GM21737 (cell line): ENCODE measurements around the gene EIF3B.
"Not testable (repeated sequence)": the region's sequence is repeated elsewhere in the genome, so short reads cannot be mapped to it uniquely, and the experiment has no call there.

Source experiments
- ATAC-seq: cut with Tn5 transposase; IDR thresholded peaks from one replicate; pipeline ENCODE4 v1.9.1; 2021; ENCODE audit warnings: mild to moderate bottlenecking, moderate library complexity; ENCODE audit not compliant: unreplicated experiment

The EIF3B gene

DNA sequence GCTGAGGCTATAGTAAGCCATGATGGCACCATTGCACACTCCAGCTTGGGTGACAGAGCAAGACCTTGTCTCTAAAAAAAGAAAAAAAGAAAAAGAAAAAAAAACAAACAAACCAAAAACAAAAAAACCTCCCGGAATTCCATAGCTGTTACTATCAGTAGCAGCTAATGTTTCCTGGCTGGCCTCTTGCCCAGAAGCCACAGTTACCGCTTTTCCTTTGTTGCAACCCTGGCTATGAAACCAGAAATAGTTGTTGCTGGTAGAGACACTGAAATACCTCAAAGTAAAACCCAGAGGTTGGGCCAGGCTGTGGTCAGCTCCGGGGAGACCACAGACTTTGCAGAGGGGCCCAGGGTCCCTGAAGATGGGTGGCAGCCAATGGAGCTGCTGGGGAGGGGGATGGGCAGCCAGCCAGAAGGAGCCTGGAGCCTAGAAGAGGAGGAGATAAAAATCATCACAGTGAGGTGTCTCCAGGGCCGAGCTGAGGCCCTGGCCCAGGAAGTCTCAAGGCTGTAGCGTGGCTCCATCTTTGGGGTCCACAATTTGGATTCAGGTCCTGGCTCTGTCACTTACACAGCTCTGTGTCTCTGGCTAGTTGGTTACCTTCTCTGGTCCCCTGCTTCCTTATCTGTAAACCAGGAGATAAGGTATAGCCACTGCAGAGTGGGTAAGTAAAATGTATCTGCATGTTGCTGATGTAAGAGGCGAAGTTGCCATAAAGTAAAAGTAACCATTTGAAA is 45.4 kb downstream of the EIF3B start:
- ATAC-seq: no peak

DNA sequence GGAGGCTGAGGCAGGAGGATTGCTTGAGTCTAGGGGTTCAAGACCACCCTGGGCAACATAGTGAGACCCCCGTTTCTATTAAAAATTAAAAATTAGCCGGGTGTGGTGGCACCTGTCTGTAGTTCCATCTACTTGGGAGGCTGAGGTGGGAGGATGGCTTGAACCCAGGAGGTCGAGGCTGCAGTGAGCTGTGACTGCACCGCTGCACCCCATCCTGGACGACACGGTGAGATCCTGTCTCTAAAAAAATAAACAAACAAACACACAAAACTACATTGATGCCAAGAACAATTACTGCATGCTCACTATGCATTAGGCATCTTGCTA is 48.0 kb downstream of the EIF3B start:
- no peak for ATAC-seq

DNA sequence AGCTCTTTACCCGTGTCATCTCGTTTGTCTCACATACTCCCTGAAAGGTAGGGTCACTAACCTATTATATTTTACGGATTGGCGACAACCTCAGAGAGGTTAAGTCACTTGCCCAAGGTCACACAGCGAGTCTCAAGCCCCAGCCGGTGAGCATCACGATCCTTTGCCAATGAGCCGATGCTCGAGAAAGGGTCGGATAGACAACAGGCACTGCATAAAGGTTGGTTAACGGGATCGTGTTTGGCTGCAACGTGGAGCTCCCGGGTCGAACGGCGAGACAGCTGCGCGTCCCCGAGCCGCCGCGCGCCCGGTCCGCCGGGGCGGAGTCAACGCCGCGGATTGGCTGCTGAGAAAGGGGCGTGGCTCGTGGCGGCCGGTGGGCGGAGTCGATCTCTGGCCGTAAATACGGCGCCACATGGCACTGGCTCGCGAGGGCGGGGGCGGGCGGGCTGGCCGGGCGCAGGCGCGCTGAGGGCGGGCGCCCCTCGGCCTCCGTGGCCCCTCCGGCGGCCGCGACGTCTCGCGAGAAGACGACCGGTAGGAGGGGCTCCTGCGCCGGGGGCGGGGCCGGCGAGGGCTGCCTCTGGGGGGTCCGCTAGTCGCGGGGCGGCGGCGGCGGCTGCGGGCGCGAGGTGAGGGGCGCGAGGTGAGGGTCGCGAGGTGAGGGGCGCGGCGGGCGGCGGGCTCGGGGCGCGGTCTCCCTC is 48.5 kb downstream of the EIF3B start, which contains the start of gene CHST12:
Gene CHST12 (plus strand): TSS at position 598 of the 704 bp plus-strand sequence. CDS start 29,029 bp downstream, outside the sequence.
- peak; percentile 36 for ATAC-seq

DNA sequence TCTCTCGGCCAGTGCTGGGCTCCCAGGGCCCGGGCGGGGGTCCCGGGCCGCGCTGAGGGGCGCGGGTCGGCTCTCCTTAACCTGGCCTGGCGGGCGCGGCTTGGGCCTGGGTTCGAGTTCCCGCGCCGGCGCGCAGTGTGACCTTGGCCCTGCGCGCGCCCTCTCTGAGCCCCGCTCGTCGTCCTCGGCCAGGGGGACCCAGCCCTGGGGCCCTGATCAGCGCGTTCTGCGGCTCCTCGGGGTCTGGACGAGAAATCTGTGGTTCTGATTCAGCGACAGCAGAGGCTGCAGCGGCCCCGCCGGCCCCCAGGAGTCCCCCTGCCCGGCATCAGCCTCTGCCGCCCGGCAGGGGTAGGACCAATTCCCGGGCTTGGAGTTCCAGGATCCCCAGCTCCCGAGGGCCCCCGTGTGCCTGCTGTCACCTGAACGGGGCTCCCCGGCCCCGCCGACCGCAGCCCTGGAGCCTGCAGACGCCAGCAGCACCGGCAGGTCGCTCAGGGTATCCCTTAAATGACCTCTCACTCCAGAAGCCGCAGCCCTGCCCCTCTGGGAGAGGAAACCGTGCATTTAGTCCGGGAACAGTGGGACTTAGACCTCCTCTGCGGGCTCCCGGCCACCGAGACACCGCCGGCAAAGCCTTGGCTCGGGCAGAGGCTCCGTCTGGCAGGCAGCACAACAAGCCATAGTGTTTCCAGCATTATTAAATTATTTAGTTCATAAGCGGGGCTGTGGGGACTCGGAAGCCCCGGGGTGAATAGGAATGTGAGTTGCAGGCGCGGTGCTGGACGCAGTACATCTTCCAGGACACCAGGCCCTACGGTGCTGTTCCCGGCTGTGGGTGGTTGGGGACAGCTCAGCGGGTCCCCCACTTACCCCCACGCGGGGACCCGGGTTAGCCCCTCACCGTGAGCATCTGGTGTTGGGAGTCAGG is 49.4 kb downstream of the EIF3B start:
- peak; percentile 11 for ATAC-seq

DNA sequence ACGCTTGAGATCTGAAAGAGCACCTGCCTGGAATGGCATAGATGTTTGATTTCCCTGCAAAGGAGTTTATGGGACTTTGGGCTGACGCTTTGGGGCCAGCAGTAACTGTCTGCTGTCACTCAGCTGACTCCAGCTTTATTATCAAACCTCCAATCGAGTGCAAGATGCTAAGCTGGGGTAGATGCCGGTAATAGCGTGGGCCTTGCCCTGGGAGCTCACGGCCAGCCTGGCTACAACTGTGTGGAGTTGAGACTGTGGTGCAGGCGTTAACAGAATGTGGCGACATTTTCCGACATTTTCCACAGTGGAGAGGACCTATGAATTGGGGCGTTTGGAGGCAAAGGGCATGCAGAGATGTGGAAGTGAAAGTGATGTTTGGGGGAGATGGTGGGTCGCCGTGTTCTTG is 50.1 kb downstream of the EIF3B start:
- no peak for ATAC-seq

DNA sequence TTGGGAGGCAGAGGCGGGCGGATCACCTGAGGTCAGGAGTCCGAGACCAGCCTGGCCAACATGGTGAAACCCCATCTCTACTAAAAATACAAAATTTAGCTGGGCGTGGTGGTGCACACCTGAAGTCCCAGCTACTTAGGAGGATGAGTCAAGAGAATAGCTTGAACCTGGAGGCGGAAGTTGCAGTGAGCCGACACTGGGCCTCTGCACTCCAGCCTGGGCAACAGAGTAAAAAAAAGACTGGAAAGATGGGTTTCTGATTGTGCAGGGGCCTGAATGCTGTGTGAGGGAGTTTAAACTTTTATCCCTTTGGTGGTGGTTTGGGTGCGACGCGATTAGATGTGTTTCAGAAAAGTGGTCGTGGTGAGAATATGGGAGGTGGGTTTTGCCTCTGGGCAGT is 50.6 kb downstream of the EIF3B start:
- no peak for ATAC-seq

DNA sequence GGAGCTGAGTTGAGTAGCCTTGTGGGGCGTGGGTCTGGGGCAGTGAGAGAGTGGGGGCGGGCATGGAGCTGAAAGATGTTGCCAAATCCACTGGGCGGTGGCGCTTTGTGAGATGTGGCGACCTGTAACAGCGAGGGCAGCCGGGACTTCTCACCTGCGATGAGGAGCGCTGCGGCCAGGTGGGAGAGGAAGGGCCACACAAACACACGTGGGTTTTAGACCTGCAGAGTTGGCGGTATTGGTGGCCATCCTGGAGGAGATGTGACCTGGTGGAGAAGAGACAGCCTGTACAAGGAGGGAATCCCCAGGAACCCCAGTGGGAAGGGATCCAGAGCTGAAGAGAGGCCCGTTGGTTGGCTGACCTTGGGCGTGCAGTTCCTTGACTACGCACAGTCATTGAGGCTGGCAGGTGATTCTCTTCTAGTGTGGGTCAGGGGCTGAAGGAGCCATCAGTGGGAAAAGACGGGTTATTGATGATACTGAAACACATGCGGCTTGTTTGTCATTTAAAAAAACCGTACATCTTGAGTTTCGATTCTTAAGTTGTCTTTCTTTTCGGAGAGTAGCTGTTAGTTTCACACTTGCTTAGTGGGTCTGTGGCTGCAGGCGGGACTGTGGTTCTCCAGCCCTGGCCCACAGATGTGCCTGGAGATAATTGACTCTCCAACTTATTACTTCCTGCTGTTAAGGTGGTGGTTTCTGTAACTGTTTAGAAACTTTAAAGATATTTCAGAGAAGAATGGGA is 51.1 kb downstream of the EIF3B start:
- ATAC-seq: peak; percentile 36

DNA sequence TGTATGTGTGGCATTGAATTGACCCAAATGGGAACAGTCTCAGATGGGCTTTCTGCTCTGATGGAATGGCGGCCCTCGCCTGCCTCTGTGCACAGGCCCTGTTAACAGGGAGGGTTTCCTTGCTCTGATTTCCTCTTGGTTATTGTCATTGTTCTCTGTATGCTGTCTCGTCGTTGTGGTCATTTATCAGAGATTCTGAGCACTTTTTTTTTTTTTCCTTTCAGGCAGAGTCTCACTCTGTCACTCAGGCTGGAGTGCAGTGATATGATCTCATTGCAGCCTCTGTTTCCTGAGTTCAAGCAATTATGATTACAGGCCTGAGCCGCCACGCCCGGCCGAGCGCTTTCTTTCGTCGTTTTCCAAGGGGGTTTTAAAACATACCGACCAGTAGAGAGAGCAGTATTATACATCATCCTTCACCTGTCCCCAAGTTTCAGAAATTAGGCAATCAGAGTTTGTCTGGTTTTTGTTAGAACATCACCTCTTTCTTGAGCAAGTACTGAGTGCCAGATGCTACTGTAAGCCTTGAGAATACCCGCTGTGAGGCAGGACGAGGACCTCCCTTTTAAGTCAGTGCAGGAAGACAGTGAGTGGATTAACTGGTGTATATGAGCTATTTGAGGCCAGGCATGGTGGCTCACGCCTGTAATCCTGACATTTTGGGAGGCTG is 55.3 kb downstream of the EIF3B start:
- no peak for ATAC-seq

DNA sequence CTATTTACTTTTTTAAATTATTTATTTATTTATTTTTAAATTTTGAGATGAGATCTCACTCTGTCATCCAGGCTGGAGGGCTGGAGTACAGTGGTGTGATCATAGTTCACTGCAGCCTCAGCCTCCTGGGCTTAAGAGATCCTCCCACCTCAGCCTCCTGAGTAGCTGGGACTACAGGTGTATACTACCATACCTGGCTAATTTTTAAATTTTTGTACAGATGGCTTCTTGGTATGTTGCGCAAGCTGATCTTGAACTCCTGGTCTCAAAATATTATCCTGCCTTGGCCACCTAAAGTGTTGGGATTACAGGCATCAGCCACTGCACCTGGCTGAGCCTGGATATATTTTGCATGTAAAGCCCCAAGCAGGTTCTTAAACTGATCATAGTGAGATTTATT is 56.4 kb downstream of the EIF3B start:
- no peak for ATAC-seq

DNA sequence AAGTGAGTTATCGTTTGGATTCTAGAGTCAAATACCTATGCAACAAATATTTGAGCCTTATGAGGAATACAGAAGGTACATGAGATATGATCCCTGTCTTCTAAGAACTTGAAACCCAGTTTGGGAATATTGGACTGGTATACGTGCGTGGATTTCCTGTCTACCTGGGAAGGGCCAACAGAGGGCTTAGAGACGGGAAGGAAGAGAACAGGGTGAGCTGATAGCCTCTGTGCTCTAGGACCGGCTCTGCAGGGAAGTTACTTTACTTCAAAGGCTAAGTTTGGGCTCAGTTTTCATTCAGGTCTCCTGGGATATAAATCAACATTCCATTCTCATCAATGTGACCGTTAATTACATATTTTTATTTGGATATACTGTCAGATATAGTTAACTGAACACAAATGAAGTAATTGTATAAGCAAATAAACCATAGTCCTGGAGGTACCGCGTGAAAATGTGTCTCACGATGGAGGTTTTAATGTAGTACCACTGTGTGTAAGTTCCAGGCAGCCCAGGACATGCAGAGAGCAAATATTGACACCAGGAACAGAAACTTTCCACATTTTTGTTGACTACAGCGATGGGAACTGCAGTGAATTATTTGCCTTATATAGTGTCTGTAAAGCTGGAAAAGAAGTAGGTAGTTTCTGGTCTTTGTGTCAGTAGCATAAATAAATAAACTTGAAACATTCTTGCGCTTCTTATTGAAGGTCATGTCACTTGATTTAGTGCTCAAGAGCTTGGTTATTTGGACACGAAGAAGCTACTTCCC is 57.4 kb downstream of the EIF3B start:
- no peak for ATAC-seq

DNA sequence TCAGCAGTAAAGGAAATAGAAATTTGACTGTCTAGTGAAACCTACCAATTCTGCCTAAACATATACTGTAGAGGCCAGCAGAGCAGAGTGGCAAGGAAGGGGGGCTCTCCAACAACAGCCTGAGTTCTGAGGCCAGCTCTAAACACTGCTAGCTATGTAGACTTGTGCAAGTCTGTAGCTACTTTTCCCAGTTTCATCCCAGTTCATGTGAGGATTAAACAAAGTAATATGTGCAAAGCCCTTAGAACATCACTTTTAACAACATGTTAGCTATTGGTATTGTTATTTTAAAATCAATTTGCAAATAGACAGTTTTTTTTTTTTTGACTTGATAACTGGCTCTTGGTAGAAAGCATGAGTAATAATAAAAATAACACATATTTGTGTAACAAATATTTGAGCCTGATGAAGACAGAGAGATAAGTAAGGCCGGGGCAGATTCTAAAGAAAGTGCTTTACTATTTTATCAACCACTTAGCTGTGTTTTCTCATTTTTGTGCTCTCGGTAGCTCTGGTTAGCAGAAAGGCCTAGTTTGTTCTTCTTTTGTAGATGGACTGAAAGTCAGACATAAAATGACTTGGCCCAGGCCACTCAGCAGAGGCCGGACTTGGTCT is 58.1 kb downstream of the EIF3B start:
- no peak for ATAC-seq

DNA sequence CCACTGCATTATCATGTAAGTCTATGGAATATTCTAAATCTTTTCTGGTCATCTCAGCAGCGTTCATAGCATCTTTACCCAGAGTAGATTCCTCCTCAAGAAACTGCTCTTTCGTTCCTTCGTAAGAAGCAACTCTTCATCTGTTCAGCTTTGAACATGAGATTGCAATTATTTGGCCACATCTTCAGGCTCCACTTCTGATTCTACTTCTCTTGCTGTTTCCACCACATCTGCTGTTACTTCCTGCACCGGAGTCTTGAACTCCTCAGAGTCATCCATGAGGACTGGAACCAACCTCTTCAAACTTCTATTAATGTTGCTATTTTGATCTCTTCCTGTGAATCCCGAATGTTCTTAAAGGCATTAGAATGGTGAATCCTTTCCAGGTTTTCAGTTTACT is 61.4 kb downstream of the EIF3B start:
- no peak for ATAC-seq

DNA sequence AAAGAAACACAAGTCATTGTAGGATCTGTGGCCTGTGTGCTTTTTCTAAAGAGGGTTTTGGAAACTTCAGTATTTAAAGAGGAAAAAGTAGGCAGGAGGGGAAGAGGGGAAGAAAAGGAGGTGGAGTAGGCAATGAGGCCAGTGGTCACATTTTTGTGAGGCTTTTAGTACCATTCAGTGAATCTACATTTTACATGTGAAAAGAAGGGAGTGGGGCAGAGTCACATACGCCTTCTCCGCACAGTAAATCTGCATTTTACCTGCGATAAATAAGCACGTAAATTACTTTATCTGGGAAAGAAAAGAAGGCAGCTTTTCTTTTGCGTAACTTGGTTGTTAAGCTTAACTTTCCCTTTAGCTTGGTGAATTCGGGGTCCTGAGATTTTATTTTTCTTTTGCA is 62.0 kb downstream of the EIF3B start:
- ATAC-seq: no peak

DNA sequence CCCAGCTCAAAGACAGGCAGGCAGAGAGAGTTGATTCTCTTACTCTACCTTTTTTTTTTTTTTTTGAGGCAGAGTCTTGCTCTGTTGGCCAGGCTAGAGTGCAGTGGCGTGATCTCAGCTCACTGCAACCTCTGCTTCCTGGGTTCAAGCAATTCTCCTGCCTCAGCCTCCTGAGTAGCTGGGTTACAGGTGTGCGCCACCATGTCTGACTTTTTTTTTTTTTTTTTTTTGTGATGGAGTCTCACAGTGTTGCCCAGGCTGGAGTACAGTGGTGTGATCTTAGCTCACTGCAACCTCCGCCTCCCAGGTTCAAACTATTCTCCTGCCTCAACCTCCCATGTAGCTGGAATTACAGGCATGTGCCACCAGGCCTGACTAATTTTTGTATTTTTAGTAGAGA is 62.6 kb downstream of the EIF3B start:
- not testable (repeated sequence) for ATAC-seq

DNA sequence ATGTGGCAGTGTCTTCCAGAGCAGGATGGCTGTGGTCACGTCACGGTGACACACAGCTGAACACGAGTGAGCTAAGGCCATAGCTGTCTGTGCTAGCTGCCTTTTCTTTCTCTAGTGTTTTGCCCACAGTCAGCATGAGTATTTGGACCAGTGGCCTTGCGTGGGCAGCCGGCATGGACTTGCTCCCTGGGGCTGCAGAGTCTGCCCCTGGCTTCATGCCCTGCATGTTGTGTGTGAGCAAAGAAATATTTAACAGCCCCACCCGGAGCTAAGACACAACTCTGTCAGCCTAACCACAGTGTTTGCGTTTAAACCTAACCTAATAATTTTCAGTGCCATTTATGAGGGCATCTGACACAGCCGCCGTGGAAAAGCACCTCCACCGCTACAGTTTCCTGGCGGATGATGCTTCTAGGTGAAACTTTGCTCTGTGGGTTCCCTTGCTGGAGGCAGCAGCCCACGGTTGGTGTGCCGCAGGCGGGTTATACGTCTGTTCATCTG is 63.4 kb downstream of the EIF3B start:
- no peak for ATAC-seq

DNA sequence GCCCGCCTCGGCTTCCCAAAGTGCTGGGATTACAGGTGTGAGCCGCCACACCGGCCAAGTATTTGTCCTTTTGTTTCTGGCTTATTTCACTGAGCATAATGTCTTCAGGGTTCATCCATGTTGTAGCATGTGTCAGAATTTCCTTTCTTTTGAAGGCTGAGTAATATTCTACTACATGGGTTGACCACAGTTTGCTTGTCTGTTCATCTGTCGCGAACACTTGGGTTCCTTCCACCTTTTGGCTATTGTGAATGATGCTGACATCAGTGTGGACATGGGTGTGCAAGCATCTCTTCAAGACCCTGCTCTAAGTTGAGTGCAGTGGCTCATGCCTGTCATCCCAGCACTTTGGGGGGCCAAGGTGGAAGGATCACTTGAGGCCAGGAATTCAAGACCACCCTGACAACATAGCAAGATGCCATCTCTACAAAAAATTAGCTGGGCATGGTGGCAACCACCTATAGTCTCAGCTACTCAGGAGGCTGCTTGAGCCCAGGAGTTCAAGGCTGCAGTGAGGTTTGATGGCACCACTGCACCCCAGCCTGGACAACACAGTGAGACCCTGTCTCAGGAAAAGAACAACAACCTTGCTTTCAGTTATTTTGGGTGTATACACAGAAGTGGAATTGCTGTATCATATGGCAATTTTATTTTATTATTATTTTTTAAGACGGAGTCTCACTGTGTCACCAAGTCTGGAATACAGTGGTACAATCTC is 65.7 kb downstream of the EIF3B start:
- no peak for ATAC-seq

DNA sequence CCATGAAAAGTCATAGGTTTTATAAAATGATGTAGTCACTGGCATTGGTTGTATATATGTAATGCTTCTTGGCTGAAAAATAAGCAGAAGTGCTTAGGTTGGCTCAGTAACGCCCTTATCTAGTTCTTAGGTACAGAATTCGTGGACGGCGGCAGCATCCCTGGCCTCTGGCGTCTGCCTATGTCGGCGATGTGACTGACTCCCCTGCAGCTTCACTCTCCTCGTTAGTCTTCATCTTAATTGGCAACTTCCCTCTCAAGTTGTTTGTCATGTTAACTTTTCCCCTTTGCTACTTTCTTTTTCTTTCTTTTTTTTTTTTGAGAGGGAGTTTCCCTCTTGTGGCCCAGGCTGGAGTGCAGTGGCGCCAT is 67.3 kb downstream of the EIF3B start:
- ATAC-seq: no peak

DNA sequence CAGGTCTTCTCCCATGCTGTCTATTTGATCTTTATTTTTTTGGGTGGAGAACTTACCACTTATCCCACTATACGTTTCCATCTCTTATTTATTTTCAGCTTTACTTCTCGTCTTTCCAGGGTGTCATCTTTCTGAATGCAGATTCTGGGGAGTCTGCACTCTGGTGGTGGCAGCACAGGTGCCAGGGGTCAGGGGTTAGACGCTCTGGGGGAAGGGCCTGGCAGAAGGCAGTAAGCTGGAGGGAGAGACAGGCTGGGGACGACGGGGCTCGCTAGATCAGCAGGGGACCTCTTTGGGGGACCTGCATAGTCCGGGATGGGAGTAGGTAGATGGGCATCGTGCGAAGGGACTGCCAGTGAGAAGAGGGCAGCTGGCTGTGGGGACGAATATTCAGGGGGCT is 71.1 kb downstream of the EIF3B start:
- ATAC-seq: no peak
